B cell (primary cell): ENCODE results near the gene CALML6.

Source experiments
- CTCF ChIP-seq: fragments of 200-600 bp; IDR thresholded peaks from one replicate; pipeline ENCODE4 v1.8.0; 2022; ENCODE audit warnings: antibody characterized with exemption, mild to moderate bottlenecking
- EZH2 ChIP-seq: IDR thresholded peaks from 2 replicates; pipeline ENCODE4 v1.6.1; 2012; ENCODE audit warnings: borderline replicate concordance, low read depth, mild to moderate bottlenecking, moderate library complexity, low read length; ENCODE audit not compliant: insufficient read depth, poor library complexity, severe bottlenecking

- peak; percentile 96 for TF ChIP-seq CTCF
- no peak for TF ChIP-seq EZH2
Observed at GRCh38 chr1:1906185-1907097, 8.6 kb upstream of the CALML6 start.
